ENCODE data around the gene SSBP3.

The SSBP3 gene

DNA sequence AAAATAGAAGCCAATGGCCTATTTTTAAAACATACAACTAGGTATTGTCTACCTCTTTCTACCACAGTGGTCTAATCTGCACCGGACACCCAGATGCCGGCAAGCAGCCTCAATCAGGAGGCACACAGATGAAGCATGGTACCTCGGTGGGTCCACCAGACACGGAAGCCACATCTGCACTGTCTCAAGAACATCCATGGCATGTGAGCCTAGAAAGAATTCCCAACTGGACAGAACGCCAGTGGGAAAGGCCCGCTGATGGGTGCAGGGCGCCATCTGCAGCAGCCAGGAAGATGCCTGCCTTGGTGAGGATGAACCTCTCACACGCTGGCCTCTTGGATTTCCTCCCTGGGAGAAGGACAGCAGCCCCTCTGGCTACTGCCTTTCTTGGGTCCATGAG lies 126.7 kb downstream of the SSBP3 start:
- Histone ChIP-seq H3K36me3 (ENCODE audit: insufficient read depth, insufficient read length, low read length) (peaks cover 54% of the 10 kb centered on the region), H3K4me1 (ENCODE audit: insufficient read depth, insufficient read length) (peaks cover 32% of the 10 kb centered on the region), H3K4me3 (ENCODE audit: insufficient read length, low read depth) (no peak overlapping the region), H3K9me3 (ENCODE audit: insufficient read depth, low read length) (no peaks in the 10 kb centered on the region), H3K27me3 (ENCODE audit: insufficient read depth, insufficient read length) (no peaks in the 10 kb centered on the region), H3K9ac (ENCODE audit: insufficient read length, low read depth) (no peak overlapping the region)
- TF ChIP-seq SUZ12 (IDR thresholded peaks at IDR 0.05; ENCODE audit: extremely low read depth, insufficient read depth, insufficient read length) (no peak), ZNF274 (IDR thresholded peaks at IDR 0.05; ENCODE audit: low read depth, low read length) (no peak), YY1 (IDR thresholded peaks at IDR 0.05; ENCODE audit: insufficient read depth, insufficient read length) (no peak)
- DNase-seq (ENCODE audit: low read depth, low spot score) = no peak

DNA sequence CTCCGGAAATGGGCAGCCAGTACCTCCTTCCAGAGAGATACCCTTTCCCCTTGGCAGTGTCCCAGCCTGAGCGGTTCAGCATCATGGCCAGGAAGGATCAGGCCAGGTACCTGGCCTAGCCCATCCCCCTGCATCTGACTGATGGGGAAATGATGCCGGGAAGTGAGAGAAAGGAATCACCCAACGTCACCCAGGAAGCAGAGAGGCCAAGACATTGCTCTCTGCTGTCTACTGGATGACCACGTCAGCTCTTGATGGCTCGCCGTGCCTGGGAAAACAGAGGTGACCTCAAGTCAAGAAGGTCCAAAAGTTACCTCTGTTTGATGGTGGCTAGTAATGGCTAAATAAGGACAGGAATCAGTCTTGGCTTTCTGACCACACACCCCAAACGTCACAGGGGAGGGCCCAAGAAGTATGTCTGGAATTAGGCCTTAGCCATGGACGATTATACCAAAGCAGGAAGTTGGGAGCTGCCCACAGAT lies 127.2 kb downstream of the SSBP3 start:
- peaks cover 54% of the 10 kb centered on the region for H3K36me3 ChIP-seq (ENCODE audit: insufficient read depth, insufficient read length, low read length)
- TF ChIP-seq SUZ12 (IDR thresholded peaks at IDR 0.05; ENCODE audit: extremely low read depth, insufficient read depth, insufficient read length) = no peak
- TF ChIP-seq ZNF274 (IDR thresholded peaks at IDR 0.05; ENCODE audit: low read depth, low read length) = no peak
- no peaks in the 10 kb centered on the region for H3K27me3 ChIP-seq (ENCODE audit: insufficient read depth, insufficient read length)
- peaks cover 35% of the 10 kb centered on the region for H3K4me1 ChIP-seq (ENCODE audit: insufficient read depth, insufficient read length)
- no peak overlapping the region for H3K9ac ChIP-seq (ENCODE audit: insufficient read length, low read depth)
- H3K9me3 ChIP-seq (ENCODE audit: insufficient read depth, low read length) = no peaks in the 10 kb centered on the region
- no peak overlapping the region for H3K4me3 ChIP-seq (ENCODE audit: insufficient read length, low read depth)
- DNase-seq (ENCODE audit: low read depth, low spot score) = no peak

DNA sequence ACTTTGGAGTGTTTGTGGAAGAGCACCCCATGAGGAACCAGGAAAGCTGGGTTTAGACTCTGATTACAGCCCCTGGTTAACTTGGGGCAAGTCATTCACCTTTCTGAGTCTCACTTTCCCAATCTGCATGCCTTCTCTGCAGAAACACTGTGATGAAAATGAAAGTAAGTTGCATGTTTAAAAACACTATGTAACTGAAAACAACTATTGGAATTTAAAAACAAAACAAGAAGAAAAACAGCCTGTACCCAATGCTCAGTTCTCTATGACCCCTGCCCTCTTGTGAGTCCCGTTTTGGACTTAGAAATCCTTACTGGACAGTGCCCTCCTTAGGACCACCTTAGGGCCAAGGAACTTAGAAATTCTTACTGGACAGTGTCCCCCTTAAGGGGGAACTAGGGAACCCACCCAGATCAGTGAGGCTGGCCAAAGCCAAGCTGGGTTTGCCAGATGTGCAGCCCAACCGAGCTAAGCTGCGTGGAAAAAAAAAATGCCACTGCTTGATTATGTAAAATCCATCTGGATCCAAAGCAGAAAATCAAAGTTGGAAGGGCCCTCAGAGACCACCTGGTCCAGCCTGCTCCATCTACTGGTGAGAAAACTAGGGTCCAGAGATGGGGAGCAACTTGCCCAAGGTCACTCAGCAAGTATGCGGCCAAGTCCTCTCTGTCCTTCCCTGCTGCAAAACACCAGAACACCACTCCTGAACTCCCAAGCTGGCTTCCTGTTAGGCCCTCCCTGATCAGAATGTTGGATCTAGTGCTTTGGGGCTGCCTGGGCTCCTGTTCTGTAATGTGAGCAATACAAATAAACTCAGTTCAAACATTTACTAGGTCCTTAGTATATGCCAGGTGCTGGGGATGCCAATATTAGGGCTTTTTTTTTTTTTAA lies 128.5 kb downstream of the SSBP3 start:
- Histone ChIP-seq H3K4me1 (ENCODE audit: insufficient read depth, insufficient read length) (peaks cover 44% of the 10 kb centered on the region), H3K27me3 (ENCODE audit: insufficient read depth, insufficient read length) (no peaks in the 10 kb centered on the region), H3K4me3 (ENCODE audit: insufficient read length, low read depth) (no peak overlapping the region), H3K9me3 (ENCODE audit: insufficient read depth, low read length) (no peaks in the 10 kb centered on the region), H3K36me3 (ENCODE audit: insufficient read depth, insufficient read length, low read length) (peaks cover 54% of the 10 kb centered on the region), H3K9ac (ENCODE audit: insufficient read length, low read depth) (no peak overlapping the region)
- no peak for DNase-seq (ENCODE audit: low read depth, low spot score)
- TF ChIP-seq ZNF274 (IDR thresholded peaks at IDR 0.05; ENCODE audit: low read depth, low read length) = no peak

DNA sequence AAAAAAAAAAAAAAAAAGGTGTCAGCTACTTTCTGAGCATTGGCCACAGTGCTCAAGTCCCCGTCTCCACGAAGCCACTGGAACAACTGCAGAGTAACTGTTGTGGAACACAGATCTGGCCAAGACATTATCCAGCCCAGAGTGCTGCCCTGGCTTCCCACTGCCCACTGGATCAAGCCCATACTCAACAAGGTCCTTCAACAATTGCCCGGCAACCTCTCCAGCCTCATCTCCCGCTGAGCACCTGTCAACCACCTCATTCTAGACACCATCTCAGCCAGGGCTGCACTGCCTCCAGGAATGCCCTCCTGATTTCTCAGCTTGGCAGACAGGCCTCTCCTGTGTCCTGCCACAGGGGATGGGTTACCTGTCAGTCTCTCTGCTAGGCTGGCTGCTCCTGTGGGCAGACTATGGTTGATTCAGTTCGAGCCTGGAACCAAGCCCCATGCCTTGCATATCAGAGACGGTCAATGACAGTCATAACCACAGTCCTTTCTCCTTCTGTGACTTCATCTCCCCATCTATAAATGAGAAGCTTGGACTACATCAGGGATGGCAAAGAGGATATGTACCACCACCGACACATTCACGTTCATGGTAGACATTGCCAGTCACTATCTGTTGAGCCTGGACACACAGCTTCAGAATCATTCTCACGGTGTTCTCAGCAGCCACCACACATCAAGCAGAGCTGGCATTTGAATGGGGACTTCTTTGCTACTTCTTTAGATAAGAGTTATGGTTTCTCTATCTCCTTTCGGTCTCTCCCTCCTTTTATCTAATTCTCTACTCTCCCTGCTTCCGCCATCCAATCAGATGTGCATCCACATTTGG lies 129.4 kb downstream of the SSBP3 start:
- Histone ChIP-seq H3K4me1 (ENCODE audit: insufficient read depth, insufficient read length) (peaks cover 52% of the 10 kb centered on the region), H3K27me3 (ENCODE audit: insufficient read depth, insufficient read length) (no peaks in the 10 kb centered on the region), H3K4me3 (ENCODE audit: insufficient read length, low read depth) (no peak overlapping the region), H3K9me3 (ENCODE audit: insufficient read depth, low read length) (no peaks in the 10 kb centered on the region), H3K36me3 (ENCODE audit: insufficient read depth, insufficient read length, low read length) (peaks cover 55% of the 10 kb centered on the region), H3K9ac (ENCODE audit: insufficient read length, low read depth) (peak overlapping the region; percentile 6)
- no peak for DNase-seq (ENCODE audit: low read depth, low spot score)
- TF ChIP-seq SUZ12 (IDR thresholded peaks at IDR 0.05; ENCODE audit: extremely low read depth, insufficient read depth, insufficient read length) = no peak
- TF ChIP-seq ZNF274 (IDR thresholded peaks at IDR 0.05; ENCODE audit: low read depth, low read length) = no peak
- no peak for TF ChIP-seq YY1 (IDR thresholded peaks at IDR 0.05; ENCODE audit: insufficient read depth, insufficient read length)

DNA sequence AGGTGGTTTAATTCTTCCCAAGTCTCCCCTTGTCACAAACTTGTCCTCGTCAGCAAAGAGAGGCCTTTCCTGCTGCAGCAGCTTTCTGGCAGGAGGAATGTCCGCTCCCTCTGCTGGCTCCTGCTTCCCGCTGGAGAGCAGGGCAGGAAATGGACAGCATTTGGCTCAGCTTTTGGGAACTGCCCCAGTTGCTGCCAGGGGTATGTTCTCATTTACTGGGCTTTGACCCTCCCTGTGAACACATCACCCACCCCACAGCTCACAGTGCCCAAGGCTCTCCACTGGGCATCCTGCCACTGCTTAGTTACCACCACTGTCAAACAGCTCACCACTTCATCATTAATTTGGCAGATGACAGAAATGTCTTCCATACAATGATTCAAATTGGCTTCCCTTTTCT lies 130.8 kb downstream of the SSBP3 start:
- Histone ChIP-seq H3K4me1 (ENCODE audit: insufficient read depth, insufficient read length) (peaks cover 49% of the 10 kb centered on the region), H3K9ac (ENCODE audit: insufficient read length, low read depth) (no peak overlapping the region), H3K36me3 (ENCODE audit: insufficient read depth, insufficient read length, low read length) (peaks cover 56% of the 10 kb centered on the region), H3K27me3 (ENCODE audit: insufficient read depth, insufficient read length) (no peaks in the 10 kb centered on the region), H3K9me3 (ENCODE audit: insufficient read depth, low read length) (no peaks in the 10 kb centered on the region), H3K4me3 (ENCODE audit: insufficient read length, low read depth) (no peak overlapping the region)
- no peak for DNase-seq (ENCODE audit: low read depth, low spot score)
- TF ChIP-seq ZNF274 (IDR thresholded peaks at IDR 0.05; ENCODE audit: low read depth, low read length) = no peak
- TF ChIP-seq SUZ12 (IDR thresholded peaks at IDR 0.05; ENCODE audit: extremely low read depth, insufficient read depth, insufficient read length) = no peak
- no peak for TF ChIP-seq YY1 (IDR thresholded peaks at IDR 0.05; ENCODE audit: insufficient read depth, insufficient read length)

DNA sequence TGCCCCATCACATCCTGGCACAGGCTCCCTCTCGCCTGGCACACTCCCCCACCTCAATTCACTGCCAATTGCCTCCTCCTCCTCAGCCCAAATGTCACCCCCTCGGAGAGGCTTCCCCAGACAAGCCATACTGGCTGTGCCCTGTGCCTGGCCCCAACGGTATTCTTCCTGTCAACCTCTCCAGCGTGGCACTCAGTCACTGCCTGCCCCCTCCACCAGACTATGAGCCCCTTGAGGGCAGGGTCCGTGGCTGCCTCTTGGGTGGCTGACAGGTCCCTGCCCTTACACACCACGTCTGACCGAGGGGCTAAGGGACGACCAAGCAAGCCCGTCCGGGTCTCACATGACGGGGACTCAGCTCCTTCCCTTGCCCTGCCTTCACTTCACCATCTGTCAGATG lies 131.3 kb downstream of the SSBP3 start:
- Histone ChIP-seq H3K9ac (ENCODE audit: insufficient read length, low read depth) (no peak overlapping the region), H3K36me3 (ENCODE audit: insufficient read depth, insufficient read length, low read length) (peaks cover 56% of the 10 kb centered on the region), H3K4me1 (ENCODE audit: insufficient read depth, insufficient read length) (peaks cover 49% of the 10 kb centered on the region), H3K27me3 (ENCODE audit: insufficient read depth, insufficient read length) (no peaks in the 10 kb centered on the region), H3K4me3 (ENCODE audit: insufficient read length, low read depth) (no peak overlapping the region), H3K9me3 (ENCODE audit: insufficient read depth, low read length) (no peaks in the 10 kb centered on the region)
- DNase-seq (ENCODE audit: low read depth, low spot score) = no peak
- no peak for TF ChIP-seq ZNF274 (IDR thresholded peaks at IDR 0.05; ENCODE audit: low read depth, low read length)
- TF ChIP-seq SUZ12 (IDR thresholded peaks at IDR 0.05; ENCODE audit: extremely low read depth, insufficient read depth, insufficient read length) = no peak
- no peak for TF ChIP-seq YY1 (IDR thresholded peaks at IDR 0.05; ENCODE audit: insufficient read depth, insufficient read length)

DNA sequence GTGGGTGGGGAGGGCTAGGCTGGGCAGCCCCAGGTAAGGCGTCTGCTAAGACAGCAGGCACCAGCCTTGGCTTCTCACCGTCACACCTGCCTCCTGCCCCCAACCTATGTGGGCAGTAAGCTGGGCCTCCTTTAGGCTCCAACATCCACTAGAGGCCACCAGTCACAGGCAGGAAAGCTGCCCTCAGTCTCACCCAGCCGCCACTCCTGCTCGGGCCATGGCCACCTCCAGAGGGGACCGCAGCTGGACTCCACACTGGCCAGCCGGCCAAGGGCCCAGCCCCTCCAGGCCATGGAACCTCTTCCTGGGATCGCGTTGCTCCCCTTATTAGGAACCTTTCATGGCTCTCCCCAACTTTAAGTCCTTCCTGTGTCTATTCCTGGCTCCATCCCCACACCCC lies 131.7 kb downstream of the SSBP3 start:
- no peak for DNase-seq (ENCODE audit: low read depth, low spot score)
- peaks cover 49% of the 10 kb centered on the region for H3K4me1 ChIP-seq (ENCODE audit: insufficient read depth, insufficient read length)
- no peak for TF ChIP-seq SUZ12 (IDR thresholded peaks at IDR 0.05; ENCODE audit: extremely low read depth, insufficient read depth, insufficient read length)
- no peak for TF ChIP-seq YY1 (IDR thresholded peaks at IDR 0.05; ENCODE audit: insufficient read depth, insufficient read length)
- TF ChIP-seq ZNF274 (IDR thresholded peaks at IDR 0.05; ENCODE audit: low read depth, low read length) = no peak
- no peaks in the 10 kb centered on the region for H3K27me3 ChIP-seq (ENCODE audit: insufficient read depth, insufficient read length)
- no peak overlapping the region for H3K4me3 ChIP-seq (ENCODE audit: insufficient read length, low read depth)
- no peak overlapping the region for H3K9ac ChIP-seq (ENCODE audit: insufficient read length, low read depth)
- H3K9me3 ChIP-seq (ENCODE audit: insufficient read depth, low read length) = no peaks in the 10 kb centered on the region
- H3K36me3 ChIP-seq (ENCODE audit: insufficient read depth, insufficient read length, low read length) = peaks cover 56% of the 10 kb centered on the region
